Measurements from ENCODE around the gene ZBTB40.

The ZBTB40 gene

GRCh38 chr1:22531251-22531650 lies 79.6 kb downstream of the ZBTB40 start:
- Histone ChIP-seq H3K4me3 (ENCODE audit: severe bottlenecking) (no peak overlapping the region), H3K4me1 (ENCODE audit: insufficient read depth, poor library complexity, severe bottlenecking) (no peaks in the 10 kb centered on the region), H3K27me3 (ENCODE audit: insufficient read depth, poor library complexity, severe bottlenecking) (no peaks in the 10 kb centered on the region), H3K9me3 (ENCODE audit: severe bottlenecking) (no peaks in the 10 kb centered on the region), H3K27ac (ENCODE audit: poor library complexity, severe bottlenecking) (no peak overlapping the region), H3K36me3 (ENCODE audit: low read depth) (no peaks in the 10 kb centered on the region)
- DNase-seq (ENCODE audit: low spot score) (no peak), ATAC-seq (ENCODE audit: low read depth) (no peak)
- TF ChIP-seq, protein P1, sequence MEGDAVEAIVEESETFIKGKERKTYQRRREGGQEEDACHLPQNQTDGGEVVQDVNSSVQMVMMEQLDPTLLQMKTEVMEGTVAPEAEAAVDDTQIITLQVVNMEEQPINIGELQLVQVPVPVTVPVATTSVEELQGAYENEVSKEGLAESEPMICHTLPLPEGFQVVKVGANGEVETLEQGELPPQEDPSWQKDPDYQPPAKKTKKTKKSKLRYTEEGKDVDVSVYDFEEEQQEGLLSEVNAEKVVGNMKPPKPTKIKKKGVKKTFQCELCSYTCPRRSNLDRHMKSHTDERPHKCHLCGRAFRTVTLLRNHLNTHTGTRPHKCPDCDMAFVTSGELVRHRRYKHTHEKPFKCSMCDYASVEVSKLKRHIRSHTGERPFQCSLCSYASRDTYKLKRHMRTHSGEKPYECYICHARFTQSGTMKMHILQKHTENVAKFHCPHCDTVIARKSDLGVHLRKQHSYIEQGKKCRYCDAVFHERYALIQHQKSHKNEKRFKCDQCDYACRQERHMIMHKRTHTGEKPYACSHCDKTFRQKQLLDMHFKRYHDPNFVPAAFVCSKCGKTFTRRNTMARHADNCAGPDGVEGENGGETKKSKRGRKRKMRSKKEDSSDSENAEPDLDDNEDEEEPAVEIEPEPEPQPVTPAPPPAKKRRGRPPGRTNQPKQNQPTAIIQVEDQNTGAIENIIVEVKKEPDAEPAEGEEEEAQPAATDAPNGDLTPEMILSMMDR (IDR thresholded peaks at IDR 0.05; ENCODE audit: poor library complexity, severe bottlenecking), result no peak

- ATAC-seq (ENCODE audit: low read depth), result no peak
- no peaks in the 10 kb centered on the region for H3K36me3 ChIP-seq (ENCODE audit: low read depth)
- no peak for DNase-seq (ENCODE audit: low spot score)
- H3K4me3 ChIP-seq (ENCODE audit: severe bottlenecking), result no peak overlapping the region
- H3K4me1 ChIP-seq (ENCODE audit: insufficient read depth, poor library complexity, severe bottlenecking), result no peaks in the 10 kb centered on the region
- H3K9me3 ChIP-seq (ENCODE audit: severe bottlenecking), result no peaks in the 10 kb centered on the region
- no peaks in the 10 kb centered on the region for H3K27me3 ChIP-seq (ENCODE audit: insufficient read depth, poor library complexity, severe bottlenecking)
- TF ChIP-seq, protein P1 (IDR thresholded peaks at IDR 0.05; ENCODE audit: poor library complexity, severe bottlenecking), result no peak
- H3K27ac ChIP-seq (ENCODE audit: poor library complexity, severe bottlenecking), result no peak overlapping the region
Measured at GRCh38 chr1:22533244-22533895, 81.7 kb downstream of the ZBTB40 start.

GRCh38 chr1:22534951-22535350 lies 83.3 kb downstream of the ZBTB40 start:
- Histone ChIP-seq H3K27ac (ENCODE audit: poor library complexity, severe bottlenecking) (no peak overlapping the region), H3K36me3 (ENCODE audit: low read depth) (no peaks in the 10 kb centered on the region), H3K4me1 (ENCODE audit: insufficient read depth, poor library complexity, severe bottlenecking) (no peaks in the 10 kb centered on the region), H3K9me3 (ENCODE audit: severe bottlenecking) (no peaks in the 10 kb centered on the region), H3K27me3 (ENCODE audit: insufficient read depth, poor library complexity, severe bottlenecking) (no peaks in the 10 kb centered on the region), H3K4me3 (ENCODE audit: severe bottlenecking) (no peak overlapping the region)
- TF ChIP-seq, protein P1 (IDR thresholded peaks at IDR 0.05; ENCODE audit: poor library complexity, severe bottlenecking), result no peak
- no peak for DNase-seq (ENCODE audit: low spot score)
- ATAC-seq (ENCODE audit: low read depth), result no peak

GRCh38 chr1:22535399-22535798 lies 83.7 kb downstream of the ZBTB40 start:
- H3K36me3 ChIP-seq (ENCODE audit: low read depth), result no peaks in the 10 kb centered on the region
- TF ChIP-seq, protein P1 (IDR thresholded peaks at IDR 0.05; ENCODE audit: poor library complexity, severe bottlenecking), result no peak
- H3K27ac ChIP-seq (ENCODE audit: poor library complexity, severe bottlenecking), result no peak overlapping the region
- DNase-seq (ENCODE audit: low spot score) (no peak), ATAC-seq (ENCODE audit: low read depth) (no peak)
- no peak overlapping the region for H3K4me3 ChIP-seq (ENCODE audit: severe bottlenecking)
- peaks cover under 1% of the 10 kb centered on the region for H3K4me1 ChIP-seq (ENCODE audit: insufficient read depth, poor library complexity, severe bottlenecking)
- H3K9me3 ChIP-seq (ENCODE audit: severe bottlenecking), result no peaks in the 10 kb centered on the region
- no peaks in the 10 kb centered on the region for H3K27me3 ChIP-seq (ENCODE audit: insufficient read depth, poor library complexity, severe bottlenecking)

DNA sequence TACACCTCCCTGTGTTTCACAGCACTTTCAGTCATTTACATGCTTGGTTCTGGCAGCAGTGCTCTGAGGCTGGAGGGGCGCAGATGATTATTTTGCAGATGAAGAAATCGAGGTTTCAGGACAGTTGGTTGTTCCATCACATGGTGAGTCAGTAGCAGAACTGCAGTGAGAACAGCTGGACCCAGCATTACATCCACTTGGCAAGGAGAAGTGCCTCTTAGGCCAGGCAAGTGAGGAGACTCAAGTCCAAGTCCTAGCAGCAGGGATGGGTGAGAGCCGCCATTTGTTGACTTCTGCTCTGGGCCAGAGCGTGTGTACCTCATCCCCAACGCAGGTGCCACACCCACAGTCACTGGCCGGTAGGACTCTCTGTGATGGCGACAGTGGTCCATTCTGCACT lies 84.9 kb downstream of the ZBTB40 start:
- Histone ChIP-seq H3K4me3 (ENCODE audit: severe bottlenecking) (no peak overlapping the region), H3K9me3 (ENCODE audit: severe bottlenecking) (no peaks in the 10 kb centered on the region), H3K4me1 (ENCODE audit: insufficient read depth, poor library complexity, severe bottlenecking) (peaks cover 2% of the 10 kb centered on the region), H3K27me3 (ENCODE audit: insufficient read depth, poor library complexity, severe bottlenecking) (no peaks in the 10 kb centered on the region), H3K36me3 (ENCODE audit: low read depth) (no peaks in the 10 kb centered on the region), H3K27ac (ENCODE audit: poor library complexity, severe bottlenecking) (no peak overlapping the region)
- no peak for ATAC-seq (ENCODE audit: low read depth)
- TF ChIP-seq, protein P1 (IDR thresholded peaks at IDR 0.05; ENCODE audit: poor library complexity, severe bottlenecking), result no peak
- no peak for DNase-seq (ENCODE audit: low spot score)

Measured in RWPE2 (cell line).